Fibroblast of the aortic adventitia (primary cell): ENCODE results near the gene NARF. TPM values are rescaled to one million over a fixed set of nuclear protein-coding genes. Genes with fewer than 3 reads are reported as not detected.
A peak's percentile ranks its signal among the peaks of the same experiment; 100 is the strongest.

Source experiments
- DNase-seq: peaks from one replicate; pipeline ENCODE4 v3.0.0-alpha.2; 2010; ENCODE audit warnings: low read depth
- H3K4me3 ChIP-seq: 2 replicates; pipeline ENCODE4 v1.5.1; 2011; ENCODE audit warnings: low read depth, mild to moderate bottlenecking, control low read depth, low read length, moderate library complexity
- total RNA-seq: library from RNA; depleted of rRNA; stranded (reverse); fragments of >200 nt; gene quantifications from 2 replicates; pipeline ENCODE4 v1.2.3, GENCODE V29; 2012; ENCODE audit warnings: low replicate concordance
- TF ChIP-seq, protein P1 (sequence below): IDR thresholded peaks from 2 replicates; pipeline ENCODE4 v1.5.1; 2011; ENCODE audit warnings: mild to moderate bottlenecking, low read length, control low read depth, inconsistent platforms; ENCODE audit not compliant: insufficient read depth

The NARF gene
- total RNA-seq, 1 donor = 35.0 TPM

DNA sequence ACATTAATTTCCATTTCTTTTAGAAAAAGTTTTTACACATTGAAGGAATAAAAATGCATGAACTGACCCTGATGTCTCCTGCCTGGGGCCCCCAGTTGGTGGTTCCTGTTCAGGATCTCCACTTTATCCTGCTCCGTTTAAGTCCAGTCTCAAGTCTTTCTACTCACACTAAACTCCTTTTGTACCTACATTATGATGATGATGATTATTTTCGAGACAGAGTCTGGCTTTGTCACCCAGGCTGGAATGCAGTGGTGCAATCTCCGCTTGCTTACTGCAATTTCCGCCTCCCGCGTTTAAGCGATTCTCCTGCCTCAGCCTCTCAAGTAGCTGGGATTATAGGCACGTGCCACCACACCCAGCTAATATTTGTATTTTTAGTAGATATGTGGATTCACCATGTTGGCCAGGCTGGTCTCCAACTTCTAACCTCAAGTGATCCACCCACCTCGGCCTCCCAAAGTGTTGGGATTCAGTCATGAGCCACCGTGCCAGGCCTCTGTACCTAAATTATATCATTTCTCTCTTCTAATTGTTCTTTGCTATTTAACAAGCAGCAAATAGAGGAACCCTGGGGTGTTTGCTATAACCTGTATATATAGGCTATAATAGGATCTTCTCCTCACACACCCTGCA is 58.8 kb downstream of the NARF start:
- H3K4me3 ChIP-seq = no peak overlapping the region
- DNase-seq = no peak
- TF ChIP-seq, protein P1, sequence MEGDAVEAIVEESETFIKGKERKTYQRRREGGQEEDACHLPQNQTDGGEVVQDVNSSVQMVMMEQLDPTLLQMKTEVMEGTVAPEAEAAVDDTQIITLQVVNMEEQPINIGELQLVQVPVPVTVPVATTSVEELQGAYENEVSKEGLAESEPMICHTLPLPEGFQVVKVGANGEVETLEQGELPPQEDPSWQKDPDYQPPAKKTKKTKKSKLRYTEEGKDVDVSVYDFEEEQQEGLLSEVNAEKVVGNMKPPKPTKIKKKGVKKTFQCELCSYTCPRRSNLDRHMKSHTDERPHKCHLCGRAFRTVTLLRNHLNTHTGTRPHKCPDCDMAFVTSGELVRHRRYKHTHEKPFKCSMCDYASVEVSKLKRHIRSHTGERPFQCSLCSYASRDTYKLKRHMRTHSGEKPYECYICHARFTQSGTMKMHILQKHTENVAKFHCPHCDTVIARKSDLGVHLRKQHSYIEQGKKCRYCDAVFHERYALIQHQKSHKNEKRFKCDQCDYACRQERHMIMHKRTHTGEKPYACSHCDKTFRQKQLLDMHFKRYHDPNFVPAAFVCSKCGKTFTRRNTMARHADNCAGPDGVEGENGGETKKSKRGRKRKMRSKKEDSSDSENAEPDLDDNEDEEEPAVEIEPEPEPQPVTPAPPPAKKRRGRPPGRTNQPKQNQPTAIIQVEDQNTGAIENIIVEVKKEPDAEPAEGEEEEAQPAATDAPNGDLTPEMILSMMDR = no peak

DNA sequence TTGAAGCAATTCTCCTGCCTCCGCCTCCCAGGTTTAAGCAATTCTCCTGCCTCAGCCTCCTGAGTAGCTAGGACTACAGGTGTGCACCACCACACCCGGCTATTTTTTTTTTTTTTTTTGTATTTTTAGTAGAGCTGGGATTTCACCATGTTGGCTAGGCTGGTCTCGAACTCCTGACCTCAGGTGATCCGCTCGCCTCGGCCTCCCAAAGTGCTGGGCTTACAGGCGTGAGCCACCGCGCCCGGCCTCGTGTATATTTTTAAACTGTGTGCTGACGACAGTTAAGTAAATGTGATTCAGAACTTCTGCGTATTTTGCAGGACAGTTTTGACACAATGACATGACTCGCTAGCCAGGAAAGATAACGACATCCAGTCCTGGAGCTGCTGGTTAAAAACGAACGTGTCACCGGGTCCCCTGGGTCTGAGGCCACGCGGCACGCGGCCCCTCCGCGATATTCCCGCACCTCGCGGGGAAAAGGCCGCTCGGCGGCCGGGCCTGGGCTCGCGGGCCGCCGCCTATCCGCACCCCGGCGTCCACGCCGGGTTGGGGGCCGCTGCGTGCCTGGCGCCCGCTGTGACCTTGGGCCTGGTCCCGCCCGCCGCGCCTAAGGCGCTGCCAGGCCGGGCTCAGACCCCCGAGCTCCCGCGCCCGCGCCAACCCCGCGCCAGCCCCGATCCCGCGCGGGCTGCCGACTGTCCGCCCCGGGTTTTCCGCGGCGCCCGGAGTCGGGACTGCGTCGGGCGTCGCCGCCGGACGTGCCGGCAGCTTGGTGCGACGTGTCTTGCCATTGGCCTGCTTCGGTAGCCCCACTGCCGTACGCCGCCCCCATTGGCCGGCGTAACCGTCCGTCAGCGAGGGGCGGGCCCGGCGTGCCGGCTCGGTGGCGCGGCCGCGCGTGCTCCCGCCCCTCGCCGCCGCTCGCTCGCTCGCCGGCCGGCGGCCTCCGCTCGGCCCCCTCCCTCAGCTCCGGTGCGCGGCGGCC is 60.6 kb downstream of the NARF start, which contains the start of gene FOXK2:
Gene FOXK2, plus strand, starts transcription at position 907 of the 985 bp plus-strand sequence. CDS start 157 bp downstream, outside the sequence.
- peak; percentile 94 for DNase-seq
- TF ChIP-seq, protein P1 = no peak
- H3K4me3 ChIP-seq = peak within 1 kb of the TSS; percentile 75

DNA sequence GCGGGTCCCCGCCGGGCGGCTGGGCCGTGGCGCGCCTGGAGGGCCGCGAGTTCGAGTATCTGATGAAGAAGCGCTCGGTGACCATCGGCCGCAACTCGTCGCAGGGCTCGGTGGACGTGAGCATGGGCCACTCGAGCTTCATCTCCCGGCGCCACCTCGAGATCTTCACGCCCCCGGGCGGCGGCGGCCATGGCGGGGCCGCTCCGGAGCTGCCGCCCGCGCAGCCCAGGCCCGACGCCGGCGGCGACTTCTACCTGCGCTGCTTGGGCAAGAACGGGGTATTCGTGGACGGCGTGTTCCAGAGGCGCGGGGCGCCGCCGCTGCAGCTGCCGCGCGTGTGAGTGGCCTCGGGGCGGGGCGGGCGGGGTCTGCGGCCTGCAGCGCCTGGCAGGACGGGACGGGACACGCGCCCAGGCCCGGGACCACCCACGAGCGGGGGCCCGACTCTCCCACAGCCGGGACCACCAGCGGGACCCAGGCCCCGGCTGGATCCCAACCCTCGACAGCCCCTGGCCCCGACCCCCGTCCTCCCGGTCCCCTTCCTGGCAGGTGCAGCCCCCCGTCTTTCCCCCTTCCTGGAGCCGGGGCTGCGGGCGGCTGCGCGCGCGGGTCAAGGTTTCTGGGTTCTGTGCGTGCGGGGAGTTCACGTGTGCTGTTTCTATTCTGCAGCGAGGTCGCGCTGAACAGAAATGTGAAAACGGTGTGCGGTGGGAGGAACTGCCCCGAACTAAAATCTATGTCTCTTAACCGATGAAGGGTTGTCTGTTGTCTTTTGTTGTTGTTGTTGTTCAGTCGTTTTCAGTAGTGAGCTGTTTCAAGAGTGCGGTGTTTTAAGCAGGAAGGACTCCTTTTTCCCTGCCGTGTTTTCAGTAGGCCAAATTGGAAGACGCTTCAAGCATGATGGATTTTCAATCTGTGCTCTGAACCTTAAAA is 61.7 kb downstream of the NARF start:
- TF ChIP-seq, protein P1 = no peak
- H3K4me3 ChIP-seq = peak overlapping the region; percentile 75
- peak; percentile 38 for DNase-seq

DNA sequence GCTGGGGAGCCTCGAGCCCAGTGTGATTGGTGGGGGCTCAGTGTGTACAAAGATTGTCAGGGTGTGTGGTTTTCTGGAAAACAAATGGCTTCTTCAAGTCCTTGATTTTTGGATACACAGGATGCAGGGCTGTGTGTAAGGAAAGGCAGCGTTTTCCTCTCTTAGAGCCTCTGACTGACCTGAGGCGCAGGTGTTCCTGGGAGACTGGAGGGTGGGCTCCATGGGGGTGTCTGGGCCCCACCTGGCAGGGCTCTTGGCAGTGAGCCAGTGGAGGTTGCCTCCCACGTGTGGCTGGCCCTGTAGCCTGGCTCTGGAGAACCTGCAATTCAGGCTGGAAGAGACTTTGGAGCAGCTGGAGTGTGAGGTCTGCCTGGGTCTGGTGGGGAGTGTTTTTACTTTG is 66.0 kb downstream of the NARF start:
- no peak overlapping the region for H3K4me3 ChIP-seq
- TF ChIP-seq, protein P1 = no peak
- no peak for DNase-seq

DNA sequence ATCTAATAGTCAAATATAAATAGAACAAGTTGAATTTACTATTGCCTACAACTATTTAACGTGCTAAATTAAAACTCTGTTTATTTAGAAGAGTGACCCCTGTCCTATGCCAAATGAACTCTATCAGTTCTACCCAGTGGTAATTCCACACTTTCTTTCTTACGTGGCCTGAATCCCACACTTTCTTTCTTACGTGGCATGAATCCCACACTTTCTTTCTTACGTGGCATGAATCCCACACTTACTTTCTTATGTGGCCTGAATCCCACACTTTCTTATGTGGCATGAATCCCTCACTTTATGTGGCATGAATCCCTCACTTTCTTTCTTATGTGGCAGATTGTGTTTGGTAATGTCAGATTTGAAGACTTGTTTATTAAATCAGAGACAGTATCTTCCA is 67.2 kb downstream of the NARF start:
- no peak overlapping the region for H3K4me3 ChIP-seq
- DNase-seq = no peak
- TF ChIP-seq, protein P1 = no peak

DNA sequence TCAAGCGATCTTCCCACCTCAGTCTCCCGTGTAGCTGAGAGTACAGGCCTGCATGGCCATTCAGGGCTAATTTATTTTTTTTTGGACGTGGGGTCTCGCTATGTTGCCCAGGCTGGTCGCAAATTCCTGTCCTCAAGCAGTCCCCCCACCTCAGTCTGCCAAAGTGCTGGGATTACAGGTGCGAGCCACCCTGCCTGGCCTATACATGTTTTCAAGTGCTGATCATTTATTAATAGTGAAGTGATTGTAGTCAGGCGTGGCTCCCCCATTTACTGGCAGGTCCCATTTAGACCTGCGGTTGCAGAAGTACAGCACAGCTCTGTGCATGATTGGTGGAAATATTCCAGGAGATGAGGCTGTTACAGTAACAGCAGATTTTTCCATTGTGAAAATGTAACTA is 69.4 kb downstream of the NARF start:
- no peak overlapping the region for H3K4me3 ChIP-seq
- TF ChIP-seq, protein P1 = no peak
- peak; percentile 54 for DNase-seq
